NCI-H69 (cell line): ENCODE data around the gene MXRA8.

Source experiments
- DNase-seq: peaks from one replicate; lab custom pipeline; 2025; lab: John Stamatoyannopoulos, UW

The MXRA8 gene

DNA sequence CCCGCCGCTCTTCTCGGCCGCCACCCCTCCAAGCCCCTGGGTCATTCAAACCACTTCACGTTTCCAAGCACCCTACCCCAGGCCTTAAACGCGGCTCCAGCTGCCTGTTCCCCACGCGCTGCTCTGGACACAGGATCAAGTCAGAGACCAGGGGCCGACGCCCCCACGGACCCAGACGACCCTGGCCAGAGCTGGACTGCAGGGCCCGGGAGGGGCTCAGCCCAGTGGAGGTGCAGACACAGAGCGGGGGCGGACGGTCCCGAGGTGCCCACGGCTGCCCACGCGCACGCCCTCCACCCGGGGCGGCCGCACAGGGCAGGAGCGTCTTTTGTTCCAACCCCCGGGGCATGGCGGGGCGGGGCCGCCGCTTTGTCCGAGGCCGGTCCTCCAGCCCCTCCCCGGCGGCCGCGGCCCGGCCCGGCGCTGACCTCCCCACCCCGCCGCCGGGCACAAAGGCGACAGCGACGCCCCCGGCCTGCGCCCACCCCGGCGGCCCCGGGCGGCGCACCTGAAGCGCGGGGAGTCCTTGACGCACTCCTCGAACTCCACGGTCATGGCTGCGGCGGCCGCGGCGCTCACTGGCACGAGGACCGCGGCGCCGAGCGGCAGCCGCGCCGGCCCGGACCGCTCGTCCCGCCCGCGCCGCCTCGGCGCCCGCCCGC lies 51.0 kb downstream of the MXRA8 start:
- DNase-seq: peak; percentile 65

- peak; percentile 30 for DNase-seq
Observed at GRCh38 chr1:1306661-1307260, 51.6 kb downstream of the MXRA8 start.

DNA sequence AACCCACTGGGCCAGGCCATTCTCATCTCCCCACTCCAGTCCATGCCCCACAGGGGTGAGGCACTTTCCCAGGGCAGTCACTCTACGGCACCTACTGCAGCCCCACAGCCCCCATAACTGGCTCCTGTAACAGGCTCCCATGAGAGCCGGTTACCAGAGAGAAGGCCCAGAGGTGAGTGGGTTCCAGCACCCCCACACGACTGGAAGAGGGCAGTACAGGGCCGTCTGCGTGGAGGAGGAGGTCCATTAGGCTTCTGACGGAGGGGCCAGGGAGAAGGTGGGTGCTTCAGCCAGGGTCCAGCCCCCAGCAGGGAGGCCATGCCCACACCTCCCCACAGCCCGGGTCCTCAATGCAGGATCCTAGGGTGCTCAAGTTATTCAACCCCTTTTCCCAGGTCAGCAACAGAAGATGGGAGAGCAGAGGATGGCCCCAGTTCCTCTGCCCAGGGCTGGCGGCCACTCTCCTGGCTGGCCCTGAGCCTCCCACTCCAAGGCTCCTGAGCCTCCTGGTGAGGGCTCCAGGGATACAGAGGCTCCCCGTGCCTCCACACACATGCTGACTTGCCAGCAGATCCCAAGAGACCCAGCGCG lies 52.2 kb downstream of the MXRA8 start:
- peak; percentile 46 for DNase-seq

DNA sequence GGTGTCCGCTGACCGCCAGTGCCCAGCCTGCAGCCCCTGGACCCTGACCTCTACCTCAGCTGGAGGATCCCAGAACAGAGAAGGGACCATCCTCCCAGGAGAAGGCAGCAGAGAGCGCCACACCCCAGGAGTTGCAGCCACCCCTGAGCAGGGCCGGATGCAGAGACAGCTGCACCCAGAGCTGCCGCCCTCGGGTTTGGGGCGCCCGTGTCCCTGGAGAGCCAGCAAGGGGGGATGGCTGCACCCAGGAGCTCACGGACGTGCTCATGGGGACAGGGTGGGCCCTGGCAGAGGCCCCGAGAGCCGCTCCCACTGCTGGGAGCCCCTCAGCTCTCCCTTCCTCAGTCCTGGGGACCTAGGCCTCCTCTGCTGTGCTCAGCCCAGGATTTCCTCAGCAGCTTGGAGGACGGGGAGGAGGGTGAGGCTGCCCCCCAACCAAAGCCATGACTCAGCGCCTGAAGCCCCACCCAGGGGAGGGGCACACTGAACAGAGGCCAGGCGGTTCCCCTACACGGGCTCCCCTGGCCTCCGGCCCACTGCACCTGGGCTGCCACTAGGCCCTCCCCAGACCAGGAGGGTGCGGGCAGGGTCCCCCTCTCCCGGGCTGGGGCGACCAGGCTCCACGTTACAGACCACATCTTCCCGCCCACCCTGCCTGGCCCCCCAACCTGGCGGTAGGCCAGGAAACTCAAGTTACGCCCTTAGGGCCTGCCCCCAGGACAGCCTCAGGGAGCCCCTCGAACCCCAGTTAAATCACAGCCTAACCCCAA lies 52.9 kb downstream of the MXRA8 start:
- DNase-seq: peak; percentile 71

- DNase-seq: peak; percentile 86
Observed at GRCh38 chr1:1304331-1305299, 53.7 kb downstream of the MXRA8 start.

DNA sequence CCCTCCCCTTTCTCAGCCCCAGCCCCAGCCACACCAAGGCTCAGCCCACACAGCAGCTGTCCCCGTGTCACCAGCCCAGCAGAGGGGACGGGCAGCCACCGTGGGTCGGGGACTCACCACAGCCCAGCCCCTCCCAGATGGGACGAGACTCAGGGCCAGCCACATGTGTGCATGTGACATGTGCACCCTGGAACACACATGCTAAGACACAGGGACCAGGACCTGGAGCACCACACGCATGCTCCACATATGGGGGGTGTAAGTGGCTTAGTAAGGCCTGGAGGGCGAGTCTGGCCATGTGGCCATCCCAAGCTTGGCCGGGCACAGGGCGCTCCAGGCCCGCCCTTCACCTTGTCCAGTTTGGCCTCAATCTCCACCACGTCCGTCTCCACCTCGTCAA lies 54.6 kb downstream of the MXRA8 start:
- no peak for DNase-seq

DNA sequence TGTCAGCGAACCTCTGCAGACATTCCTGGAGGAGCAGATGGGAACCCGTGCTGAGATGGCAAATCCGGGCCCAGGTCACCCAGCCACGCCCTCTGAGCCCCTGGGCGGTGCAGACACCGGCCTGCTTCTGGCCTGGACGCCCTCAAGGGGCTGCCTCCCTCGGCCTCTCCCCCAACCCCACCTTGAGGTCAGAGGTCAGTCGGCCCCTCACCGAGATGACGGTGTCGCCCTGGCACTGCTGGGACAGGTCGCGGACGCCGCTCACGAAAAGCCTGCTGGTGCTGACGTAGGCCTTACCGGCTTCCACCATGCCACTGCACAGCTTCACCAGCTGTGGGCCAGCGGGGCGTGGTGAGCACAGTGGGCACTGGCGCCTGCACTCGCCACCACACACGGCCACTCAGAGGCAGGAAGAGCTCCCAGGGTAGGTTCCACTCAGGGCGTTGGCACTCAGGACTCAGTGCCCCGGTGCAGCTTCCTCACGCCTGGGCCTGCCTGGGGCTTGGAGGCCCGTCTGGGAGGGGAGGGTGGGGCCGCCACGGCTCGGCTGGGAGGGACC lies 55.3 kb downstream of the MXRA8 start:
- no peak for DNase-seq
